KMS-11 (cell line): ENCODE data around the gene ARID1B.

Experiments
- H2AFZ ChIP-seq: fragments of 200-600 bp; sonication (generic); 2 replicates; pipeline ENCODE4 v1.6.1; 2016; ENCODE audit warnings: antibody characterized with exemption, mixed run types, low read depth
- H3K27ac ChIP-seq: fragments of 200-600 bp; sonication (generic); 2 replicates; pipeline ENCODE4 v1.6.1; 2016; ENCODE audit warnings: mild to moderate bottlenecking, mixed run types
- H3K27me3 ChIP-seq: fragments of 200-600 bp; sonication (generic); 2 replicates; pipeline ENCODE4 v1.6.1; 2017; ENCODE audit warnings: mild to moderate bottlenecking, low read depth, mixed run types, moderate library complexity; ENCODE audit not compliant: insufficient read depth
- H3K36me3 ChIP-seq: fragments of 200-600 bp; sonication (generic); 2 replicates; pipeline ENCODE4 v1.6.1; 2017; ENCODE audit warnings: mild to moderate bottlenecking, mixed run types; ENCODE audit not compliant: insufficient read depth
- H3K4me1 ChIP-seq: fragments of 200-600 bp; sonication (generic); 2 replicates; pipeline ENCODE4 v1.6.1; 2016; ENCODE audit warnings: mild to moderate bottlenecking, low read depth, mixed run types; ENCODE audit not compliant: poor library complexity, severe bottlenecking
- H3K4me2 ChIP-seq: fragments of 200-600 bp; sonication (generic); 2 replicates; pipeline ENCODE4 v1.7.0; 2016; ENCODE audit warnings: mild to moderate bottlenecking, mixed run types
- H3K4me3 ChIP-seq: fragments of 200-600 bp; sonication (generic); IDR thresholded peaks from 2 replicates; pipeline ENCODE4 v1.6.1; 2017; ENCODE audit warnings: low read depth, low read length, mixed read lengths; ENCODE audit not compliant: insufficient read depth
- H3K79me2 ChIP-seq: fragments of 200-600 bp; sonication (generic); 2 replicates; pipeline ENCODE4 v1.6.1; 2016; ENCODE audit warnings: low read depth, mixed run types; ENCODE audit not compliant: insufficient read depth
- H3K9ac ChIP-seq: fragments of 200-600 bp; sonication (generic); 2 replicates; pipeline ENCODE4 v1.6.1; 2016; ENCODE audit warnings: mild to moderate bottlenecking, mixed run types
- H4K20me1 ChIP-seq: fragments of 200-600 bp; sonication (generic); 2 replicates; pipeline ENCODE4 v1.6.1; 2016; ENCODE audit warnings: mild to moderate bottlenecking, mixed run types; ENCODE audit not compliant: insufficient read depth
- TF ChIP-seq, protein P1 (sequence below): fragments of 200-600 bp; sonication (generic); conservative IDR thresholded peaks from 2 replicates; pipeline ENCODE4 v1.6.1; 2017; ENCODE audit warnings: low read depth, mild to moderate bottlenecking, antibody characterized with exemption, low read length, moderate library complexity, mixed read lengths

The ARID1B gene

DNA sequence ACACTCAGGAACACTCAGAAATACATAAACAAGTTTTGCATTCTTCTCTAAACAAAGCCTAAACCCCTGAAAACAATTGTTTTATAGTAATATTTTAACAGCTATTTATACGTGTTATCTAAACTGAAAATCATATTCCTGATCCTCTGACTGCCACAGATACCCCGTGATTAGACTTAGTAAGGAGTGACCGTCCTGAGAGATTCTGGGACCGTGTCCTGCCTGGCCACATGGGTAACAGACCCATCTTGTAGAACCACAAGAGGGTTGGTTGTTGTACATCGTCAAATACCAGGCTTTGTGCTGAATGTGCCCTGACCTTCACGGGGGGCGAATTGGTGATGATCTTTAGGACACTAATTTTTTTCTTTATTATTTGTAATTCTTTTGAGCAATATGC is 331.7 kb downstream of the ARID1B start:
- no peak overlapping the region for H3K9ac ChIP-seq
- no peak overlapping the region for H2AFZ ChIP-seq
- H3K79me2 ChIP-seq = no peaks in the 10 kb centered on the region
- no peaks in the 10 kb centered on the region for H4K20me1 ChIP-seq
- no peaks in the 10 kb centered on the region for H3K36me3 ChIP-seq
- no peak overlapping the region for H3K4me3 ChIP-seq
- H3K27ac ChIP-seq = no peak overlapping the region
- TF ChIP-seq, protein P1, sequence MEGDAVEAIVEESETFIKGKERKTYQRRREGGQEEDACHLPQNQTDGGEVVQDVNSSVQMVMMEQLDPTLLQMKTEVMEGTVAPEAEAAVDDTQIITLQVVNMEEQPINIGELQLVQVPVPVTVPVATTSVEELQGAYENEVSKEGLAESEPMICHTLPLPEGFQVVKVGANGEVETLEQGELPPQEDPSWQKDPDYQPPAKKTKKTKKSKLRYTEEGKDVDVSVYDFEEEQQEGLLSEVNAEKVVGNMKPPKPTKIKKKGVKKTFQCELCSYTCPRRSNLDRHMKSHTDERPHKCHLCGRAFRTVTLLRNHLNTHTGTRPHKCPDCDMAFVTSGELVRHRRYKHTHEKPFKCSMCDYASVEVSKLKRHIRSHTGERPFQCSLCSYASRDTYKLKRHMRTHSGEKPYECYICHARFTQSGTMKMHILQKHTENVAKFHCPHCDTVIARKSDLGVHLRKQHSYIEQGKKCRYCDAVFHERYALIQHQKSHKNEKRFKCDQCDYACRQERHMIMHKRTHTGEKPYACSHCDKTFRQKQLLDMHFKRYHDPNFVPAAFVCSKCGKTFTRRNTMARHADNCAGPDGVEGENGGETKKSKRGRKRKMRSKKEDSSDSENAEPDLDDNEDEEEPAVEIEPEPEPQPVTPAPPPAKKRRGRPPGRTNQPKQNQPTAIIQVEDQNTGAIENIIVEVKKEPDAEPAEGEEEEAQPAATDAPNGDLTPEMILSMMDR = no peak
- no peak overlapping the region for H3K4me2 ChIP-seq
- H3K4me1 ChIP-seq = no peaks in the 10 kb centered on the region
- no peaks in the 10 kb centered on the region for H3K27me3 ChIP-seq

GRCh38 chr6:157110607-157111006 is 333.4 kb downstream of the ARID1B start:
- H3K36me3 ChIP-seq = no peaks in the 10 kb centered on the region
- H3K9ac ChIP-seq = no peak overlapping the region
- no peak overlapping the region for H2AFZ ChIP-seq
- H3K4me1 ChIP-seq = no peaks in the 10 kb centered on the region
- H3K79me2 ChIP-seq = no peaks in the 10 kb centered on the region
- H4K20me1 ChIP-seq = no peaks in the 10 kb centered on the region
- H3K27me3 ChIP-seq = no peaks in the 10 kb centered on the region
- TF ChIP-seq, protein P1 = no peak
- no peak overlapping the region for H3K4me2 ChIP-seq
- no peak overlapping the region for H3K4me3 ChIP-seq
- H3K27ac ChIP-seq = no peak overlapping the region

- H3K79me2 ChIP-seq = no peaks in the 10 kb centered on the region
- 0 out of 2 replicates have a peak, but pooled peaks cover 3% of the 10 kb centered on the region for H3K36me3 ChIP-seq
- no peaks in the 10 kb centered on the region for H3K27me3 ChIP-seq
These were observed 336.2 kb downstream of the ARID1B start for GRCh38 chr6:157113389-157113788.

GRCh38 chr6:157116426-157116825 is 339.2 kb downstream of the ARID1B start:
- H3K9ac ChIP-seq = no peak overlapping the region
- H3K4me2 ChIP-seq = no peak overlapping the region
- no peaks in the 10 kb centered on the region for H3K27me3 ChIP-seq
- H4K20me1 ChIP-seq = no peaks in the 10 kb centered on the region
- no peak overlapping the region for H3K4me3 ChIP-seq
- TF ChIP-seq, protein P1 = no peak
- H3K36me3 ChIP-seq = 0 out of 2 replicates have a peak, but pooled peaks cover 3% of the 10 kb centered on the region
- H3K27ac ChIP-seq = no peak overlapping the region
- H3K79me2 ChIP-seq = no peaks in the 10 kb centered on the region
- H3K4me1 ChIP-seq = no peaks in the 10 kb centered on the region
- no peak overlapping the region for H2AFZ ChIP-seq

More at GRCh38 chr6:157113389-157113788, 336.2 kb downstream of the ARID1B start:
- no peak overlapping the region for H3K9ac ChIP-seq
- no peaks in the 10 kb centered on the region for H4K20me1 ChIP-seq
- H3K27ac ChIP-seq = no peak overlapping the region
- no peak overlapping the region for H3K4me2 ChIP-seq
- H2AFZ ChIP-seq = no peak overlapping the region
- no peak overlapping the region for H3K4me3 ChIP-seq
- TF ChIP-seq, protein P1 = no peak
- H3K4me1 ChIP-seq = no peaks in the 10 kb centered on the region
